Fibroblast of the aortic adventitia (primary cell): ENCODE measurements around the gene OLIG1. TPM values are rescaled to one million over a fixed set of nuclear protein-coding genes. Genes with fewer than 3 reads are reported as not detected.

Source experiments
- DNase-seq: peaks from one replicate; pipeline ENCODE4 v3.0.0-alpha.2; 2010; ENCODE audit warnings: low read depth
- H3K4me3 ChIP-seq: 2 replicates; pipeline ENCODE4 v1.5.1; 2011; ENCODE audit warnings: low read depth, mild to moderate bottlenecking, control low read depth, low read length, moderate library complexity
- CTCF ChIP-seq: IDR thresholded peaks from 2 replicates; pipeline ENCODE4 v1.5.1; 2011; ENCODE audit warnings: mild to moderate bottlenecking, low read length, control low read depth, inconsistent platforms; ENCODE audit not compliant: insufficient read depth
- total RNA-seq: library from RNA; depleted of rRNA; stranded (reverse); fragments of >200 nt; gene quantifications from 2 replicates; pipeline ENCODE4 v1.2.3, GENCODE V29; 2012; ENCODE audit warnings: low replicate concordance

Gene OLIG1
- total RNA-seq, 1 donor, result not detected

GRCh38 chr21:33089395-33090119, 19.6 kb downstream of the OLIG1 start:
- no peak for DNase-seq
- no peak overlapping the region for H3K4me3 ChIP-seq
- no peak for TF ChIP-seq CTCF

GRCh38 chr21:33096426-33096825, 26.5 kb downstream of the OLIG1 start:
- H3K4me3 ChIP-seq, result no peak overlapping the region
- no peak for TF ChIP-seq CTCF
- no peak for DNase-seq

GRCh38 chr21:33099131-33099530, 29.2 kb downstream of the OLIG1 start:
- TF ChIP-seq CTCF, result no peak
- no peak overlapping the region for H3K4me3 ChIP-seq
- no peak for DNase-seq

GRCh38 chr21:33101300-33101911, 31.5 kb downstream of the OLIG1 start:
- DNase-seq, result no peak
- TF ChIP-seq CTCF, result no peak

GRCh38 chr21:33105088-33105487, 35.1 kb downstream of the OLIG1 start:
- H3K4me3 ChIP-seq, result no peak overlapping the region
- no peak for TF ChIP-seq CTCF
- DNase-seq, result no peak

More at GRCh38 chr21:33101300-33101911, 31.5 kb downstream of the OLIG1 start:
- no peak overlapping the region for H3K4me3 ChIP-seq

- no peak for TF ChIP-seq CTCF
- no peak for DNase-seq
- no peak overlapping the region for H3K4me3 ChIP-seq
Observed at GRCh38 chr21:33108228-33108627, 38.3 kb downstream of the OLIG1 start.
